PC-9 (cell line): ENCODE measurements around the gene TSFM.

Source experiments
- EZH2 ChIP-seq: fragments of 200-600 bp; sonication (generic); IDR thresholded peaks from 2 replicates; pipeline ENCODE4 v1.8.0; 2017; ENCODE audit warnings: antibody characterized with exemption, low read depth
- TF ChIP-seq, protein P1 (sequence below): fragments of 200-600 bp; sonication (generic); conservative IDR thresholded peaks from 2 replicates; pipeline ENCODE4 v1.6.1; 2017; ENCODE audit warnings: mixed run types, antibody characterized with exemption, mild to moderate bottlenecking, moderate library complexity

DNA sequence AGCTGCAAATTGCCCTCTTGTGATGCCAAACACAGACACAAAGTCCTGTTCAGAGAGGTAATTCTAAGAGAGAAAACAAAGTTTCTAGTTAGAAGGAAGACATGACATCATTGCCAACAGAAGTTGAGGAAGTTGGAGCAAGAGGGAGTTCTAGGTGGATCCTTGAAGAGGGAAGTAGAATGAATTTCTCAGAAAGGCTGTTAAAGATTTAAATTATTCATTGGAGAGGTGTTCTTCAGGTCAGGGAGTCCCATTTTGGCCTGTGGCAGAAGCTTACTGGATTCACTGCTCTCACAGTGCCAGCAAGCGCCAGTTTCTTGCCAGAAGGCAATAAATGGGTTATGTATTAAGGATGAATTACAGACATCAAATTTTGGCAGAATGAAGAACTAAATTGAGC lies 15.3 kb downstream of the TSFM start:
- TF ChIP-seq, protein P1, sequence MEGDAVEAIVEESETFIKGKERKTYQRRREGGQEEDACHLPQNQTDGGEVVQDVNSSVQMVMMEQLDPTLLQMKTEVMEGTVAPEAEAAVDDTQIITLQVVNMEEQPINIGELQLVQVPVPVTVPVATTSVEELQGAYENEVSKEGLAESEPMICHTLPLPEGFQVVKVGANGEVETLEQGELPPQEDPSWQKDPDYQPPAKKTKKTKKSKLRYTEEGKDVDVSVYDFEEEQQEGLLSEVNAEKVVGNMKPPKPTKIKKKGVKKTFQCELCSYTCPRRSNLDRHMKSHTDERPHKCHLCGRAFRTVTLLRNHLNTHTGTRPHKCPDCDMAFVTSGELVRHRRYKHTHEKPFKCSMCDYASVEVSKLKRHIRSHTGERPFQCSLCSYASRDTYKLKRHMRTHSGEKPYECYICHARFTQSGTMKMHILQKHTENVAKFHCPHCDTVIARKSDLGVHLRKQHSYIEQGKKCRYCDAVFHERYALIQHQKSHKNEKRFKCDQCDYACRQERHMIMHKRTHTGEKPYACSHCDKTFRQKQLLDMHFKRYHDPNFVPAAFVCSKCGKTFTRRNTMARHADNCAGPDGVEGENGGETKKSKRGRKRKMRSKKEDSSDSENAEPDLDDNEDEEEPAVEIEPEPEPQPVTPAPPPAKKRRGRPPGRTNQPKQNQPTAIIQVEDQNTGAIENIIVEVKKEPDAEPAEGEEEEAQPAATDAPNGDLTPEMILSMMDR = no peak
- TF ChIP-seq EZH2 = no peak
